Measurements from ENCODE around the gene CYTH2. TPM values are rescaled to one million over a fixed set of nuclear protein-coding genes. Genes with fewer than 3 reads are reported as not detected.

Gene CYTH2
- 75.2 TPM for total RNA-seq
- long read RNA-seq, full-length matches to known transcripts: 55 of 98 reads
- long read RNA-seq, partial matches to known transcripts: 34 of 98 reads
- long read RNA-seq, other reads (novel, unspliced or antisense): 9 of 98 reads

DNA sequence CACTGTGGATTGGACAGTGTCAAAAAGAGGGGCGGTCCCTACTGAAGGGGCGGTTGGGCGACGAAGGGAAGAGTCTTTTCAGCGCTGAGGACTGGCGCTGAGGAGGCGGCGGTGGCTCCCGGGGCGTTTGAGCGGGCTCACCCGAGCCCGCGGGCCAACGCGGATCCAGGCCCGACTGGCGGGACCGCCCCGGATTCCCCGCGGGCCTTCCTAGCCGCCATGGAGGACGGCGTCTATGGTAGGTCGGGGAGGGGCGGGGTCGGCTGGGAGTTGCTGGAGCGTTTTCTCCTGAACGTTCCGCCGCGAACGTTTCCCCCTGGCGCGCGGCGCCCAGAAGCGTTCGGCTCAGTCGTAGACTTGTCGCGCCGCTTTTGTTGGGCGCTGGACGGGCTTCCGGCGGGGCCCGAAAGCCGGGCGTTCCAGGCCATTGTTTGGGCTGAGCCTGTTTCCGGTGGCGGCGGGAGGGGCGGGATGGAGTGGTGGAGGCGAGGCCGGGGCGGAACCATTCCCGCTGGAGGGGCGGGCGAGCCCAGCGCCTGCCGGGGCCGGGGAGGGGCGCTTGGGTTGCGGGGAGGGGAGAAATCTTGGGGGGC lies at the start of gene CYTH2:
Gene CYTH2 (plus strand): TSS at position 81 of the 593 bp plus-strand sequence. CDS start 139 bp downstream, at position 220.
- Histone ChIP-seq H3K4me1 (peaks cover 30% of the 10 kb centered on the region), H3K36me3 (peaks cover 44% of the 10 kb centered on the region), H3K4me3 (peak within 1 kb of the TSS; percentile 99), H3K27me3 (ENCODE audit: low read depth) (no peaks in the 10 kb centered on the region), H3K27ac (peak within 1 kb of the TSS; percentile 99), H3K9me3 (no peaks in the 10 kb centered on the region)
- ATAC-seq: peak; percentile 84 to 87
- peak; percentile 91 for DNase-seq
- intact Hi-C loops (cut with DNase I): no loop called here
- TF ChIP-seq, protein P1, sequence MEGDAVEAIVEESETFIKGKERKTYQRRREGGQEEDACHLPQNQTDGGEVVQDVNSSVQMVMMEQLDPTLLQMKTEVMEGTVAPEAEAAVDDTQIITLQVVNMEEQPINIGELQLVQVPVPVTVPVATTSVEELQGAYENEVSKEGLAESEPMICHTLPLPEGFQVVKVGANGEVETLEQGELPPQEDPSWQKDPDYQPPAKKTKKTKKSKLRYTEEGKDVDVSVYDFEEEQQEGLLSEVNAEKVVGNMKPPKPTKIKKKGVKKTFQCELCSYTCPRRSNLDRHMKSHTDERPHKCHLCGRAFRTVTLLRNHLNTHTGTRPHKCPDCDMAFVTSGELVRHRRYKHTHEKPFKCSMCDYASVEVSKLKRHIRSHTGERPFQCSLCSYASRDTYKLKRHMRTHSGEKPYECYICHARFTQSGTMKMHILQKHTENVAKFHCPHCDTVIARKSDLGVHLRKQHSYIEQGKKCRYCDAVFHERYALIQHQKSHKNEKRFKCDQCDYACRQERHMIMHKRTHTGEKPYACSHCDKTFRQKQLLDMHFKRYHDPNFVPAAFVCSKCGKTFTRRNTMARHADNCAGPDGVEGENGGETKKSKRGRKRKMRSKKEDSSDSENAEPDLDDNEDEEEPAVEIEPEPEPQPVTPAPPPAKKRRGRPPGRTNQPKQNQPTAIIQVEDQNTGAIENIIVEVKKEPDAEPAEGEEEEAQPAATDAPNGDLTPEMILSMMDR (IDR thresholded peaks at IDR 0.05): no peak

DNA sequence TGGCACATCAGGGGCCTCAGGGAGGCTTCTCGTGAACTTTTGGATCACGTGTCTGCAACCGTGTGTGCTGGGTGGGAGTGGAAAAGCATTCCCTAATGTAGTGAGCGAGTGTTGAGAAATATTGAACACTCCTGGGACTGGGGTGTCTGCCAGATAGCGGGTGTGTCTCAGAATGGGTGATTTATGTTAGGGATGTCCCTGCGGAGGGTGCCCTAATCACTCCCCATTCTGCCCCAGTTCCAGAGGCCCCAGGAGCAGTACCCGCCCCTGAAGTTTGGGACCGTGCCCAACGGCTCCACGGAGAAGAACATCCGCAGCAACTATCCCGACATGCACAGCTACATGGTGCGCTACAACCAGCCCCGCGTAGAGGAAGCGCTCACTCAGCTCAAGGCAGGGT lies 47.6 kb upstream of the CYTH2 start:
- DNase-seq (no peak), ATAC-seq (no peak)
- TF ChIP-seq, protein P1 (IDR thresholded peaks at IDR 0.05): no peak
- H3K9me3 ChIP-seq: no peaks in the 10 kb centered on the region
- intact Hi-C loops (cut with DNase I): no loop called here
- H3K4me1 ChIP-seq: peaks cover 3% of the 10 kb centered on the region
- H3K36me3 ChIP-seq: no peaks in the 10 kb centered on the region
- H3K27me3 ChIP-seq (ENCODE audit: low read depth): peaks cover 12% of the 10 kb centered on the region
- H3K27ac ChIP-seq: no peak overlapping the region
- no peak overlapping the region for H3K4me3 ChIP-seq

DNA sequence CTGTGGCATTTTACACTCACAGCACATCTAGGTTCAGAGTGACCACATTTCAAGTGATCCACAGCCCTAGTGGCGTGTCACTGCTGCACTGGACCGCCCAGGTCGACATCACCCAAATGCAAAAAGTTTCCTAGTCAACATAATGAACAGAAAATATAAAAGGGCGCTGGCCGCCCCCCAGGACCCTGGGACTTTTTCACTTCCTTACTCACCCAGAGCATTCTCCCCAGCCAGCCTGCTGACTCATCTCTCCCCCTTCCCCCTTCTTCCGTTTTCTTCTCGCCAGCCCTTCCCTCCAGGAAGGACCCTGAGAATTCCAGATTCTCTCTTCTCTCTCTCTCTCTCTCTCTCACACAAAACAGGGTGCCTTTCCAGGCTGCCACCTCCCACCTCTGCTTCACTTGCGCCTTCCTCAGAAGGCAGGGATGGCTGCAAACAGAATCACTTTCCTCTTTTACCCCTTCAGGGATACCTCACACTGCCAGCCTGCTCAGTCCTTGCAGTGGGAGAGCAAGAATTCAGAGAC lies 44.4 kb upstream of the CYTH2 start:
- Histone ChIP-seq H3K27me3 (ENCODE audit: low read depth) (no peaks in the 10 kb centered on the region), H3K4me1 (peaks cover 3% of the 10 kb centered on the region), H3K4me3 (no peak overlapping the region), H3K9me3 (no peaks in the 10 kb centered on the region), H3K36me3 (no peaks in the 10 kb centered on the region), H3K27ac (no peak overlapping the region)
- DNase-seq: no peak
- TF ChIP-seq, protein P1 (IDR thresholded peaks at IDR 0.05): no peak
- ATAC-seq: peak in 1 of 2 donors; percentile 63
- intact Hi-C loops (cut with DNase I): no loop called here

DNA sequence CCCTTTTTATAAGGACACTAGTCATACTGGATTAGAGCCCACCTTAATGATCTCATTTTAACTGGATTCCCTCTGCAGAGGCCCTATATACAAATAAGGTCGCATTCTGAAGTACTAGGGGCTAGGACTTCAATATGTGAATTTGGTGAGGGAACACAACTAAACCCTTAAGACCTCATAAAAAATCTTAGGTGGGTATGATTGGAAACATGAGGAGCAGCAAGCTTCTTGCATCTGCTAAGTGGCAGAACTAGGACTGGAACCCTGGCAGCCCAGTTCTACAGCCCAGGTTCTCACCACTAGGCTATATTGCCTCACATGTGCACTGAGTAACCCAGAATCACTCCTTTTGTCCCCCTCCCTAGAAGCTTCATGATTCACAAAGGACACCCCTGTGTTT lies 40.5 kb upstream of the CYTH2 start:
- Histone ChIP-seq H3K27me3 (ENCODE audit: low read depth) (no peaks in the 10 kb centered on the region), H3K4me1 (peaks cover 3% of the 10 kb centered on the region), H3K27ac (no peak overlapping the region), H3K4me3 (no peak overlapping the region), H3K9me3 (no peaks in the 10 kb centered on the region), H3K36me3 (no peaks in the 10 kb centered on the region)
- intact Hi-C loops (cut with DNase I): no loop called here
- DNase-seq (no peak), ATAC-seq (no peak)
- TF ChIP-seq, protein P1 (IDR thresholded peaks at IDR 0.05): no peak

GRCh38 chr19:48433337-48433736 lies 35.8 kb upstream of the CYTH2 start:
- DNase-seq: no peak
- Histone ChIP-seq H3K9me3 (no peaks in the 10 kb centered on the region), H3K36me3 (no peaks in the 10 kb centered on the region), H3K27ac (no peak overlapping the region), H3K4me1 (no peaks in the 10 kb centered on the region), H3K4me3 (no peak overlapping the region), H3K27me3 (ENCODE audit: low read depth) (peaks cover 12% of the 10 kb centered on the region)
- no peak for ATAC-seq
- intact Hi-C loops (cut with DNase I): no loop called here
- TF ChIP-seq, protein P1 (IDR thresholded peaks at IDR 0.05): no peak
